Fibroblast of skin of right biceps (primary cell): ENCODE measurements around the gene ARF3.
"Not testable (repeated sequence)": the region's sequence is repeated elsewhere in the genome, so short reads cannot be mapped to it uniquely, and the experiment has no call there.

ENCODE experiments used
- DNase-seq: peaks from one replicate; pipeline ENCODE4 v3.0.0-alpha.2; 2013

The ARF3 gene

GRCh38 chr12:48924617-48925303 is 32.5 kb downstream of the ARF3 start:
- peak; percentile 62 for DNase-seq

- no peak for DNase-seq
Observed at GRCh38 chr12:48923117-48923516, 34.2 kb downstream of the ARF3 start.

- no peak for DNase-seq
Observed at GRCh38 chr12:48917857-48918537, 39.3 kb downstream of the ARF3 start.

GRCh38 chr12:48910196-48910595 is 47.1 kb downstream of the ARF3 start:
- DNase-seq, result no peak

- not testable (repeated sequence) for DNase-seq
Observed at GRCh38 chr12:48909698-48910097, 47.6 kb downstream of the ARF3 start.

- DNase-seq, result no peak
Observed at GRCh38 chr12:48907245-48907644, 50.0 kb downstream of the ARF3 start.

GRCh38 chr12:48903982-48904411 is 53.3 kb downstream of the ARF3 start:
- DNase-seq, result peak; percentile 87

GRCh38 chr12:48903363-48903981 is 53.8 kb downstream of the ARF3 start:
- DNase-seq, result peak; percentile 26

- no peak for DNase-seq
Observed at GRCh38 chr12:48901278-48901677, 56.0 kb downstream of the ARF3 start.

- DNase-seq, result no peak
Observed at GRCh38 chr12:48899651-48900050, 57.6 kb downstream of the ARF3 start.

GRCh38 chr12:48894271-48894670 is 63.0 kb downstream of the ARF3 start:
- DNase-seq, result no peak

GRCh38 chr12:48890657-48891418 is 66.4 kb downstream of the ARF3 start:
- DNase-seq, result peak; percentile 68

GRCh38 chr12:48889679-48890078 is 67.6 kb downstream of the ARF3 start:
- no peak for DNase-seq
